ENCODE measurements around the gene C1orf74.

DNA sequence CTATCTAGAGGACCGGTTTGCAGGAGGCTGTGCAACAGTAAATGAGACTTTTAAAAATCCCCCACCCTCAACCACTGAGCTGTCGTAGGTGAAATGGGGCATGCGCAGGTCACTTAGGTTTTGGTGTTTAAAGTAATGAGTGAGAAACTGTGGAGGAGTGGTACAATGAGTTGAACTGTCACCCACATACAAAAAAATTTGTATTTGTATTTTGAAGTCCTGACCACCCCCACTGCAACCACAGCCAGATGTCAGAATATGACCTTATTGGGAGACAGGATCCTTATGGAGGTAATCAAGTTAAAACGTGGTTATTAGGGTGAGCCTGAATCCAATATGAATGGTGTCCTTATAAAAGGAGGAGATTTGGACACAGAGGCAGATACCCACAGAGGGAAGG lies 23.1 kb upstream of the C1orf74 start:
- TF ChIP-seq, protein P1, sequence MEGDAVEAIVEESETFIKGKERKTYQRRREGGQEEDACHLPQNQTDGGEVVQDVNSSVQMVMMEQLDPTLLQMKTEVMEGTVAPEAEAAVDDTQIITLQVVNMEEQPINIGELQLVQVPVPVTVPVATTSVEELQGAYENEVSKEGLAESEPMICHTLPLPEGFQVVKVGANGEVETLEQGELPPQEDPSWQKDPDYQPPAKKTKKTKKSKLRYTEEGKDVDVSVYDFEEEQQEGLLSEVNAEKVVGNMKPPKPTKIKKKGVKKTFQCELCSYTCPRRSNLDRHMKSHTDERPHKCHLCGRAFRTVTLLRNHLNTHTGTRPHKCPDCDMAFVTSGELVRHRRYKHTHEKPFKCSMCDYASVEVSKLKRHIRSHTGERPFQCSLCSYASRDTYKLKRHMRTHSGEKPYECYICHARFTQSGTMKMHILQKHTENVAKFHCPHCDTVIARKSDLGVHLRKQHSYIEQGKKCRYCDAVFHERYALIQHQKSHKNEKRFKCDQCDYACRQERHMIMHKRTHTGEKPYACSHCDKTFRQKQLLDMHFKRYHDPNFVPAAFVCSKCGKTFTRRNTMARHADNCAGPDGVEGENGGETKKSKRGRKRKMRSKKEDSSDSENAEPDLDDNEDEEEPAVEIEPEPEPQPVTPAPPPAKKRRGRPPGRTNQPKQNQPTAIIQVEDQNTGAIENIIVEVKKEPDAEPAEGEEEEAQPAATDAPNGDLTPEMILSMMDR (IDR thresholded peaks at IDR 0.05 in 8 of 11, conservative IDR thresholded peaks at IDR 0.05 in 3 of 11) = no peak
- no peak for TF ChIP-seq POLR2A (IDR thresholded peaks at IDR 0.05)
